Left lobe of liver (tissue), 2 donors: ENCODE results near the gene SPSB1. TPM values are rescaled to one million over a fixed set of nuclear protein-coding genes. Genes with fewer than 3 reads are reported as not detected.
"Not testable (repeated sequence)": the region's sequence is repeated elsewhere in the genome, so short reads cannot be mapped to it uniquely, and the experiment has no call there.

ENCODE experiments used
- ATAC-seq: fragments of 200-7000 bp; cut with Tn5 transposase; one replicate; pipeline ENCODE4 v1.9.1; 2020; ENCODE audit warnings: mild to moderate bottlenecking, moderate library complexity
- DNase-seq: peaks from one replicate; pipeline ENCODE4 v3.0.0-alpha.2; 2020; ENCODE audit warnings: low spot score
- total RNA-seq: library from RNA; stranded (reverse); gene quantifications from one replicate; pipeline ENCODE4 v1.2.1, GENCODE V29; 2021
- donor health status: DM: no; HTN: no; CAD: no; lungs with moderate emphysema.
- donor health status: DM: no; HTN: yes; CAD: no.

SPSB1 gene
- total RNA-seq, 1 donor from 2014 or later, result 6.2 TPM

- no peak for DNase-seq
- ATAC-seq, result no peak
Measured at GRCh38 chr1:9298282-9298681, 5.6 kb downstream of the SPSB1 start.

GRCh38 chr1:9299571-9300541 lies 7.2 kb downstream of the SPSB1 start:
- ATAC-seq, DNase-seq: not testable (repeated sequence)

GRCh38 chr1:9300573-9300972 lies 7.9 kb downstream of the SPSB1 start:
- DNase-seq (no peak), ATAC-seq (no peak)

GRCh38 chr1:9302745-9303524 lies 10.2 kb downstream of the SPSB1 start:
- DNase-seq, result no peak
- peak; percentile 12 for ATAC-seq

- DNase-seq, result no peak
- ATAC-seq, result no peak
Measured at GRCh38 chr1:9303916-9304315, 11.2 kb downstream of the SPSB1 start.

- DNase-seq (no peak), ATAC-seq (no peak)
Measured at GRCh38 chr1:9305216-9305615, 12.5 kb downstream of the SPSB1 start.

GRCh38 chr1:9306006-9306405 lies 13.3 kb downstream of the SPSB1 start:
- ATAC-seq (peak; percentile 24), DNase-seq (no peak)

GRCh38 chr1:9307303-9307702 lies 14.6 kb downstream of the SPSB1 start:
- ATAC-seq, result no peak
- no peak for DNase-seq

- ATAC-seq, result no peak
- no peak for DNase-seq
Measured at GRCh38 chr1:9308236-9308785, 15.6 kb downstream of the SPSB1 start.

- DNase-seq, result no peak
- no peak for ATAC-seq
Measured at GRCh38 chr1:9309080-9309479, 16.4 kb downstream of the SPSB1 start.

GRCh38 chr1:9309991-9310390 lies 17.3 kb downstream of the SPSB1 start:
- no peak for ATAC-seq

GRCh38 chr1:9311029-9311428 lies 18.3 kb downstream of the SPSB1 start:
- no peak for ATAC-seq
- DNase-seq, result no peak

More at GRCh38 chr1:9309991-9310390, 17.3 kb downstream of the SPSB1 start:
- no peak for DNase-seq

- DNase-seq (no peak), ATAC-seq (no peak)
Measured at GRCh38 chr1:9311479-9311878, 18.8 kb downstream of the SPSB1 start.

- ATAC-seq (no peak), DNase-seq (no peak)
Measured at GRCh38 chr1:9312168-9312720, 19.6 kb downstream of the SPSB1 start.

- ATAC-seq, result no peak
Measured at GRCh38 chr1:9313576-9313975, 20.9 kb downstream of the SPSB1 start.

GRCh38 chr1:9314111-9314510 lies 21.4 kb downstream of the SPSB1 start:
- no peak for DNase-seq
- ATAC-seq, result no peak

More at GRCh38 chr1:9313576-9313975, 20.9 kb downstream of the SPSB1 start:
- DNase-seq, result no peak

- ATAC-seq (no peak), DNase-seq (no peak)
Measured at GRCh38 chr1:9314711-9315379, 22.2 kb downstream of the SPSB1 start.

- no peak for DNase-seq
- ATAC-seq, result no peak
Measured at GRCh38 chr1:9315411-9316079, 22.9 kb downstream of the SPSB1 start.

- DNase-seq (no peak), ATAC-seq (no peak)
Measured at GRCh38 chr1:9316080-9316444, 23.4 kb downstream of the SPSB1 start.

GRCh38 chr1:9316512-9316911 lies 23.8 kb downstream of the SPSB1 start:
- DNase-seq, result no peak
- no peak for ATAC-seq
